Keratinocyte (primary cell): ENCODE results near the gene TMEM120B. TPM values are rescaled to one million over a fixed set of nuclear protein-coding genes. Genes with fewer than 3 reads are reported as not detected.

Source experiments
- DNase-seq: peaks from one replicate; pipeline ENCODE4 v3.0.0-alpha.2; 2011; ENCODE audit warnings: low read depth, missing footprints, low spot score
- FAIRE-seq: peaks from 2 replicates; lab custom pipeline; 2011; peaks lifted over from hg19 to GRCh38; lab: Jason Lieb, UNC
- H2AFZ ChIP-seq: 2 replicates; pipeline ENCODE4 v1.6.0; 2012; ENCODE audit warnings: low read length, control low read depth, inconsistent platforms; ENCODE audit not compliant: control insufficient read depth
- H3K27ac ChIP-seq: 2 replicates; pipeline ENCODE4 v1.5.1; 2011; ENCODE audit warnings: low read length; ENCODE audit not compliant: control insufficient read depth, insufficient read depth
- H3K27me3 ChIP-seq: 3 replicates; pipeline ENCODE4 v1.6.0; 2011; ENCODE audit warnings: low read length; ENCODE audit not compliant: control insufficient read depth, insufficient read depth; ENCODE audit errors: extremely low read depth
- H3K36me3 ChIP-seq, 2 experiments: 2 replicates in 1 of 2; 3 replicates in 1 of 2; pipeline ENCODE4 v1.5.1; 2011; ENCODE audit warnings: low read length in 2 of 2, mild to moderate bottlenecking in 1 of 2; ENCODE audit not compliant: control insufficient read depth in 2 of 2, insufficient read depth in 2 of 2; ENCODE audit errors: extremely low read depth in 1 of 2
- H3K4me1 ChIP-seq: 3 replicates; pipeline ENCODE4 v1.5.1; 2011; ENCODE audit warnings: low read length; ENCODE audit not compliant: control insufficient read depth, insufficient read depth; ENCODE audit errors: extremely low read depth
- H3K4me2 ChIP-seq: 3 replicates; pipeline ENCODE4 v1.6.0; 2011; ENCODE audit warnings: low read depth, low read length; ENCODE audit not compliant: control insufficient read depth, insufficient read depth; ENCODE audit errors: extremely low read depth
- H3K4me3 ChIP-seq, 3 experiments: fragments of 200-600 bp in 1 of 3; sonication (generic) in 1 of 3; 2 replicates in 2 of 3; 3 replicates in 1 of 3; pipeline ENCODE4 v1.5.1; 2011 to 2016; ENCODE audit warnings: low read length in 3 of 3, mild to moderate bottlenecking in 3 of 3, control low read depth in 2 of 3, inconsistent platforms in 1 of 3, low read depth in 1 of 3, mixed read lengths in 1 of 3, mixed run types in 1 of 3, moderate library complexity in 1 of 3; ENCODE audit not compliant: control insufficient read depth in 2 of 3, insufficient read depth in 2 of 3; ENCODE audit errors: extremely low read depth in 1 of 3
- H3K79me2 ChIP-seq: 2 replicates; pipeline ENCODE4 v1.6.0; 2012; ENCODE audit warnings: low read length; ENCODE audit not compliant: control insufficient read depth, insufficient read depth
- H3K9ac ChIP-seq: 3 replicates; pipeline ENCODE4 v1.6.0; 2011; ENCODE audit warnings: low read length; ENCODE audit not compliant: control insufficient read depth, insufficient read depth; ENCODE audit errors: extremely low read depth
- H3K9me1 ChIP-seq: 3 replicates; pipeline ENCODE4 v1.6.0; 2011; ENCODE audit warnings: low read length; ENCODE audit not compliant: control insufficient read depth, insufficient read depth; ENCODE audit errors: extremely low read depth
- H3K9me3 ChIP-seq: 2 replicates; pipeline ENCODE4 v1.5.1; 2012; ENCODE audit warnings: low read depth, low read length; ENCODE audit not compliant: control insufficient read depth
- H4K20me1 ChIP-seq: 3 replicates; pipeline ENCODE4 v1.6.0; 2011; ENCODE audit warnings: low read length; ENCODE audit not compliant: control insufficient read depth, insufficient read depth; ENCODE audit errors: extremely low read depth
- EZH2 ChIP-seq: IDR thresholded peaks from one replicate; pipeline ENCODE4 v1.6.1; 2012; ENCODE audit warnings: inconsistent platforms, mild to moderate bottlenecking, low read length, moderate library complexity
- dilution Hi-C: fragments of 300-500 bp; cut with MboI; formaldehyde crosslinking; loops from one replicate; pipeline ENCODE4 v1.7.0; 2020; ENCODE audit warnings: low sequenced_read_pairs; ENCODE audit not compliant: extremely low pct_ligation_motif_present
- polyA plus RNA-seq, 5 experiments: library from polyadenylated mRNA; depleted of rRNA in 3 of 5; stranded (reverse) in 3 of 5; stranded (forward) in 1 of 5; unstranded in 1 of 5; fragments of >200 nt; gene quantifications; 1 replicate in 1 of 5; 2 replicates in 3 of 5; 3 replicates in 1 of 5; pipeline versions ENCODE4 v1.2.1 to v1.2.3, GENCODE V29; 2011 to 2012; ENCODE audit warnings: missing spikeins in 2 of 5, low read depth in 1 of 5, low replicate concordance in 1 of 5
- TF ChIP-seq, protein P1 (sequence below), 3 experiments: IDR thresholded peaks in 1 of 3; conservative IDR thresholded peaks in 1 of 3; optimal IDR thresholded peaks in 1 of 3; 2 replicates in 2 of 3; 3 replicates in 1 of 3; pipeline versions ENCODE3 to v1.5.1; 2011; ENCODE audit warnings: low read length in 3 of 3, mild to moderate bottlenecking in 3 of 3, moderate library complexity in 2 of 3, control low read depth in 1 of 3, inconsistent platforms in 1 of 3; ENCODE audit not compliant: insufficient read depth in 2 of 3; ENCODE audit errors: extremely low read depth in 1 of 3

The TMEM120B gene
- polyA plus RNA-seq, 1 donor (not counting 4 experiments of a cell fraction or from before 2014, with no cell fraction given) = 6.9 TPM

DNA sequence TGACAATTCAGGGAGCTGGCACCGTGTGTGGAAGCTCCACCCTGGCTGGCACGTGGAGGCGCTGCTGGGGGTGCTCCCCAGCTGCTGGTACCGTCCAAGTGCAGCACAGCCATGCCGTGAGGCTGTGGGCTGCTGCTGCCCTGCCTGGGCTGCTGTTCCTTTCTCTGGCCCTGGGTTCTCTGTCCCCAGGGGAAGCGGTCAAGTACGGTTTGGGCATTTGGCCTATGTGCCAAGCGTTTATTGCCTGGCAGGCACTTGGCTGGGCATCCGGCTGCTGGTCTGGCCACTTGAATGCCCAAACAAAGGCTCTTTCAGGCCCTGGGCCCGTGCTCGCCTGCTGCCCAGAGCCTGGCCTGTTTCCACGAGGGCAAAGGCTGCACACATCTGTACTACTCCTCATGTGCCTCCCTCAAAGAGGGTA, 41.3 kb downstream of the TMEM120B start:
- dilution Hi-C loops = no loop called here

GRCh38 chr12:121754836-121755235, 42.3 kb downstream of the TMEM120B start:
- TF ChIP-seq EZH2 = no peak
- TF ChIP-seq, protein P1, sequence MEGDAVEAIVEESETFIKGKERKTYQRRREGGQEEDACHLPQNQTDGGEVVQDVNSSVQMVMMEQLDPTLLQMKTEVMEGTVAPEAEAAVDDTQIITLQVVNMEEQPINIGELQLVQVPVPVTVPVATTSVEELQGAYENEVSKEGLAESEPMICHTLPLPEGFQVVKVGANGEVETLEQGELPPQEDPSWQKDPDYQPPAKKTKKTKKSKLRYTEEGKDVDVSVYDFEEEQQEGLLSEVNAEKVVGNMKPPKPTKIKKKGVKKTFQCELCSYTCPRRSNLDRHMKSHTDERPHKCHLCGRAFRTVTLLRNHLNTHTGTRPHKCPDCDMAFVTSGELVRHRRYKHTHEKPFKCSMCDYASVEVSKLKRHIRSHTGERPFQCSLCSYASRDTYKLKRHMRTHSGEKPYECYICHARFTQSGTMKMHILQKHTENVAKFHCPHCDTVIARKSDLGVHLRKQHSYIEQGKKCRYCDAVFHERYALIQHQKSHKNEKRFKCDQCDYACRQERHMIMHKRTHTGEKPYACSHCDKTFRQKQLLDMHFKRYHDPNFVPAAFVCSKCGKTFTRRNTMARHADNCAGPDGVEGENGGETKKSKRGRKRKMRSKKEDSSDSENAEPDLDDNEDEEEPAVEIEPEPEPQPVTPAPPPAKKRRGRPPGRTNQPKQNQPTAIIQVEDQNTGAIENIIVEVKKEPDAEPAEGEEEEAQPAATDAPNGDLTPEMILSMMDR (optimal IDR thresholded peaks at IDR 0.05 in 1 of 3, IDR thresholded peaks at IDR 0.05 in 1 of 3, conservative IDR thresholded peaks at IDR 0.05 in 1 of 3; ENCODE audit: extremely low read depth in 1 of 3, insufficient read depth in 2 of 3, low read length in 3 of 3) = no peak
- H3K27ac ChIP-seq = no peak overlapping the region
- H3K36me3 ChIP-seq = peaks cover 7 to 10% of the 10 kb centered on the region in 2 experiments
- H3K27me3 ChIP-seq = no peaks in the 10 kb centered on the region
- DNase-seq (no peak), FAIRE-seq (no peak)
- no peak overlapping the region for H3K4me3 ChIP-seq
- H3K4me1 ChIP-seq = no peaks in the 10 kb centered on the region
- no peak overlapping the region for H3K9ac ChIP-seq
- no peak overlapping the region for H2AFZ ChIP-seq
- dilution Hi-C loops = no loop called here
- H3K79me2 ChIP-seq = no peaks in the 10 kb centered on the region
- H3K4me2 ChIP-seq = no peak overlapping the region
- no peaks in the 10 kb centered on the region for H4K20me1 ChIP-seq
- no peaks in the 10 kb centered on the region for H3K9me1 ChIP-seq
- H3K9me3 ChIP-seq = no peaks in the 10 kb centered on the region

More for the DNA sequence above, 41.3 kb downstream of the TMEM120B start:
- no peak for FAIRE-seq
- Histone ChIP-seq H3K4me3 (no peak overlapping the region), H3K27ac (no peak overlapping the region), H3K36me3 (peaks cover 9 to 12% of the 10 kb centered on the region in 2 experiments), H3K27me3 (no peaks in the 10 kb centered on the region), H3K9ac (no peak overlapping the region), H4K20me1 (no peaks in the 10 kb centered on the region), H2AFZ (no peak overlapping the region), H3K79me2 (no peaks in the 10 kb centered on the region), H3K4me2 (no peak overlapping the region), H3K9me1 (no peaks in the 10 kb centered on the region), H3K9me3 (no peaks in the 10 kb centered on the region), H3K4me1 (no peaks in the 10 kb centered on the region)
- DNase-seq = no peak
- TF ChIP-seq, protein P1 (optimal IDR thresholded peaks at IDR 0.05 in 1 of 3, IDR thresholded peaks at IDR 0.05 in 1 of 3, conservative IDR thresholded peaks at IDR 0.05 in 1 of 3; ENCODE audit: extremely low read depth in 1 of 3, insufficient read depth in 2 of 3, low read length in 3 of 3) = no peak
- TF ChIP-seq EZH2 = no peak
